PC-3 (cell line): ENCODE data around the gene KIF5C. TPM values are rescaled to one million over a fixed set of nuclear protein-coding genes. Genes with fewer than 3 reads are reported as not detected.

Experiments
- ATAC-seq: fragments of 200-7000 bp; cut with Tn5 transposase; 2 replicates; pipeline ENCODE4 v1.9.1; 2020; ENCODE audit warnings: mild to moderate bottlenecking, moderate library complexity
- BruUV-seq: library from RNA; stranded (reverse); fragments of 400-500 nt; replicated peaks from 2 replicates; lab custom pipeline; 2021; lab: Mats Ljungman, UMichigan
- CTCF ChIA-PET: fragments of 300-600 bp; sonication (Branson Sonifier 250); formaldehyde crosslinking; loops from one replicate; lab custom pipeline; 2022; ENCODE audit warnings: antibody characterized with exemption; lab: Charles Lee
- POLR2A ChIA-PET: fragments of 300-600 bp; sonication (Branson Sonifier 250); formaldehyde crosslinking; loops from one replicate; lab custom pipeline; 2022; ENCODE audit warnings: antibody characterized with exemption; ENCODE audit not compliant: unreplicated experiment; lab: Charles Lee
- DNase-seq: peaks from one replicate; pipeline ENCODE4 v3.0.0-alpha.2; 2015
- H2AFZ ChIP-seq: fragments of 300-600 bp; sonication (generic); 2 replicates; pipeline ENCODE4 v1.6.0; 2016; ENCODE audit warnings: antibody characterized with exemption, low read length
- H3F3A ChIP-seq: fragments of 300-600 bp; sonication (generic); one replicate; pipeline ENCODE4 v1.6.0; 2017; ENCODE audit warnings: antibody characterized with exemption, low read length, control low read depth, mild to moderate bottlenecking; ENCODE audit not compliant: unreplicated experiment
- H3K27ac ChIP-seq: fragments of 300-600 bp; sonication (generic); 2 replicates; pipeline ENCODE4 v1.5.1; 2016; ENCODE audit warnings: mild to moderate bottlenecking, low read length
- H3K27me3 ChIP-seq: fragments of 300-600 bp; sonication (generic); 2 replicates; pipeline ENCODE4 v1.6.1; 2016; ENCODE audit warnings: low read length, mixed read lengths
- H3K36me3 ChIP-seq: fragments of 300-600 bp; sonication (generic); 2 replicates; pipeline ENCODE4 v1.6.1; 2016; ENCODE audit warnings: low read depth, mixed run types, low read length, mixed read lengths
- H3K4me1 ChIP-seq: fragments of 300-600 bp; sonication (generic); 2 replicates; pipeline ENCODE4 v1.5.1; 2016; ENCODE audit warnings: low read length; ENCODE audit not compliant: insufficient read depth
- H3K4me2 ChIP-seq: fragments of 300-600 bp; sonication (generic); 2 replicates; pipeline ENCODE4 v1.6.0; 2016; ENCODE audit warnings: low read length
- H3K4me3 ChIP-seq: fragments of 300-600 bp; sonication (generic); 2 replicates; pipeline ENCODE4 v1.5.1; 2016; ENCODE audit warnings: mild to moderate bottlenecking, low read length, mixed read lengths
- H3K79me2 ChIP-seq: fragments of 300-600 bp; sonication (generic); 2 replicates; pipeline ENCODE4 v1.6.1; 2017; ENCODE audit warnings: low read length, mixed read lengths
- H3K9ac ChIP-seq: fragments of 300-600 bp; sonication (generic); 2 replicates; pipeline ENCODE4 v1.6.0; 2016; ENCODE audit warnings: mild to moderate bottlenecking, low read length
- H3K9me2 ChIP-seq: fragments of 300-600 bp; sonication (generic); replicated peaks from 2 replicates; pipeline ENCODE4 v1.6.1; 2016; ENCODE audit warnings: mixed run types, low read length, mixed read lengths
- H3K9me3 ChIP-seq: fragments of 300-600 bp; sonication (generic); 2 replicates; pipeline ENCODE4 v1.6.1; 2016; ENCODE audit warnings: low read length, mixed read lengths
- H4K20me1 ChIP-seq: fragments of 300-600 bp; sonication (generic); 2 replicates; pipeline ENCODE4 v1.6.1; 2016; ENCODE audit warnings: low read length, mixed read lengths
- EZH2 ChIP-seq: fragments of 300-600 bp; sonication (generic); IDR thresholded peaks from one replicate; pipeline ENCODE4 v1.6.1; 2017; ENCODE audit warnings: antibody characterized with exemption, mild to moderate bottlenecking, low read length; ENCODE audit not compliant: unreplicated experiment
- EZH2phosphoT487 ChIP-seq: fragments of 300-600 bp; sonication (generic); IDR thresholded peaks from 2 replicates; pipeline ENCODE4 v1.6.1; 2018; ENCODE audit warnings: mild to moderate bottlenecking, antibody characterized with exemption, low read length, borderline replicate concordance
- intact Hi-C: fragments of 100-400 bp; cut with micrococcal nuclease; formaldehyde crosslinking; loops from 2 replicates; pipeline ENCODE4 v1.9.0; 2023
- total RNA-seq: library from RNA; depleted of rRNA; stranded (reverse); fragments of >200 nt; gene quantifications from 2 replicates; pipeline ENCODE4 v1.2.3, GENCODE V29; 2014
- TF ChIP-seq, protein P1 (sequence below): fragments of 300-600 bp; sonication (generic); conservative IDR thresholded peaks from 2 replicates; pipeline ENCODE4 v1.5.1; 2017; ENCODE audit warnings: antibody characterized with exemption, low read depth, mild to moderate bottlenecking, low read length

The KIF5C gene
- total RNA-seq, 1 experiment from 2014 or later, result 4.0 TPM

DNA sequence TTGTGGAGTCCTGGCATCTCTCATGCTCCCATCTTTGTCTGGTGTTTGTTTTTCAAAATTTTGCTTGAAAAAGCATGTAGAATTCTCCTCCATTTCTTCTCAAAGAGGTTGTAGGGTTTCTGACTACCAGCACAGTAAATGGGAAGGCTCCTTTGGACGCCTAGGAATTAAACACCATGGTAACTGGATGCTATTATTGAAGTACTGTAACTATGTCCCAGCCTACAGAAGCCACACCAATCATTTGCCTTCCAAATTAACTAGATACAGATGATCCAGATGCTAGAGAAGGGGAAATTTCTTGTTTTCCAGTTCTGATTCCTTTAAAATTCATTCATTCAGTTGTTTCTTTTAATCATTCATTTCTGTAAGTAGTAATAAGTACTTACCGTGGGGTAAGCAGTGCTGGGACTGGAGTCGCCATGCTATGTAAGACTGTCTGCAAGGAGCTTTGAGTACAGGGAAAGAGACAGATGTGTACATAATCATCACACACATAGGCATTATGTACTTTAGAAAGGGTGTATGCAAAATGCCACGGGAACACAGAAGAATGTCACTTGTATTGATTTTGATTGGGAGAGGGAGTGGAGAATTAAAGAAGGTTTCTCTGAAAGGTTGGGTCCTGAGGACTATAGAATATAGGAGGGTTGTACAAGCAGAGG, 49.6 kb downstream of the KIF5C start:
- intact Hi-C loops, result no loop called here
- Histone ChIP-seq H3K79me2 (no peaks in the 10 kb centered on the region), H3K9me2 (no peaks in the 10 kb centered on the region), H2AFZ (no peak overlapping the region), H3K27me3 (0 out of 2 replicates have a peak, but pooled peaks cover 5% of the 10 kb centered on the region), H3K9me3 (no peaks in the 10 kb centered on the region), H3K4me3 (no peak overlapping the region), H3K4me1 (peaks cover 5% of the 10 kb centered on the region; the same call in 1 of the 2 replicates), H3K27ac (no peak overlapping the region), H3K36me3 (no peaks in the 10 kb centered on the region), H3K4me2 (no peak overlapping the region), H3K9ac (no peak overlapping the region), H4K20me1 (no peaks in the 10 kb centered on the region), H3F3A (no peaks in the 10 kb centered on the region)
- no peak for ATAC-seq
- no TSS peak for BruUV-seq
- CTCF ChIA-PET, result no interaction called here
- POLR2A ChIA-PET, result no interaction called here
- DNase-seq, result no peak
- TF ChIP-seq EZH2phosphoT487 (no peak), EZH2 (no peak)
- TF ChIP-seq, protein P1, sequence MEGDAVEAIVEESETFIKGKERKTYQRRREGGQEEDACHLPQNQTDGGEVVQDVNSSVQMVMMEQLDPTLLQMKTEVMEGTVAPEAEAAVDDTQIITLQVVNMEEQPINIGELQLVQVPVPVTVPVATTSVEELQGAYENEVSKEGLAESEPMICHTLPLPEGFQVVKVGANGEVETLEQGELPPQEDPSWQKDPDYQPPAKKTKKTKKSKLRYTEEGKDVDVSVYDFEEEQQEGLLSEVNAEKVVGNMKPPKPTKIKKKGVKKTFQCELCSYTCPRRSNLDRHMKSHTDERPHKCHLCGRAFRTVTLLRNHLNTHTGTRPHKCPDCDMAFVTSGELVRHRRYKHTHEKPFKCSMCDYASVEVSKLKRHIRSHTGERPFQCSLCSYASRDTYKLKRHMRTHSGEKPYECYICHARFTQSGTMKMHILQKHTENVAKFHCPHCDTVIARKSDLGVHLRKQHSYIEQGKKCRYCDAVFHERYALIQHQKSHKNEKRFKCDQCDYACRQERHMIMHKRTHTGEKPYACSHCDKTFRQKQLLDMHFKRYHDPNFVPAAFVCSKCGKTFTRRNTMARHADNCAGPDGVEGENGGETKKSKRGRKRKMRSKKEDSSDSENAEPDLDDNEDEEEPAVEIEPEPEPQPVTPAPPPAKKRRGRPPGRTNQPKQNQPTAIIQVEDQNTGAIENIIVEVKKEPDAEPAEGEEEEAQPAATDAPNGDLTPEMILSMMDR, result no peak

DNA sequence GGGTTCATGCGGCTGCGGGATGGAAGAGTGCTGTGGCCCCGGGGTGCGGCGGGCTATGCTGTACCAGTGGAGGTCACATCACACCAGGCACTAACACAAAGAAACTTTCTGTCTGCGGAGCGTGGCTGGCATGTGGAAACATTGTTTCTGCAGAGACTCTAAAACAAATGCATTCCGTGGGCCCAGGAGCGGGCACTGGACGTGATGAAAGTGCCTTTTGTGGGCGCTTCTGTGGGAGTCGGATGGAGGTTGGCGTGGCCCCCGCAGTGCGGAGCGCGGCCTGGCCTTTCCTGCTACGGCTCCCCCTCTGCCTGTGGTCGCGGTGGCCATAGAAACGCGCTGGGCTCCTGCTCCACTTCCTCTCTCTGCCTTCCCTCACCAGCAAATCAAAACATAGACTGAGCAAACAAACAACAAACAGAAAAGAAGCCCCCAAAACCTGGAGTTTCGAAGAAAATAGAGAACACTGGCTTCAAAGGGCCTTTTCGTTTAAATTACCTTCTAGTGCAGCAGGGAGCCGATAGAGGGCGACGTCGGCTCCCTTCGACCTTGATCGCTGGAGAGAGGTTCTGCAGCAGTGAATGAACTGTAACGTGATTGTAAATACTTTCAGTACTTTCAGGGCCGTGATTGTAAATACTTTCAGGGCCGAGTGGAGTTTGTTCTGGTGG, 51.4 kb downstream of the KIF5C start:
- DNase-seq (peak; percentile 61), ATAC-seq (peak; percentile 68)
- no peaks in the 10 kb centered on the region for H3K9me2 ChIP-seq
- H3K27me3 ChIP-seq, result no peaks in the 10 kb centered on the region
- no peaks in the 10 kb centered on the region for H3K36me3 ChIP-seq
- no peaks in the 10 kb centered on the region for H3K79me2 ChIP-seq
- H4K20me1 ChIP-seq, result no peaks in the 10 kb centered on the region
- H3K27ac ChIP-seq, result no peak overlapping the region
- no TSS peak for BruUV-seq
- H3K4me3 ChIP-seq, result no peak overlapping the region
- ChIA-PET CTCF (interaction anchor here (1.1 kb wide), 1 partner anchor 112 kb away, joined by 3 read pairs; no protein-coding TSS in a partner anchor), POLR2A (no interaction called here)
- intact Hi-C loops, result no loop called here
- peak overlapping the region; percentile 36; the same call in 1 of the 2 replicates for H3K4me2 ChIP-seq
- TF ChIP-seq, protein P1, result peak; percentile 81
- TF ChIP-seq EZH2phosphoT487, result no peak
- no peaks in the 10 kb centered on the region for H3K9me3 ChIP-seq
- H2AFZ ChIP-seq, result peak overlapping the region; percentile 67
- H3K4me1 ChIP-seq, result peaks cover 5% of the 10 kb centered on the region; the same call in 1 of the 2 replicates
- H3F3A ChIP-seq, result no peaks in the 10 kb centered on the region
- H3K9ac ChIP-seq, result no peak overlapping the region

DNA sequence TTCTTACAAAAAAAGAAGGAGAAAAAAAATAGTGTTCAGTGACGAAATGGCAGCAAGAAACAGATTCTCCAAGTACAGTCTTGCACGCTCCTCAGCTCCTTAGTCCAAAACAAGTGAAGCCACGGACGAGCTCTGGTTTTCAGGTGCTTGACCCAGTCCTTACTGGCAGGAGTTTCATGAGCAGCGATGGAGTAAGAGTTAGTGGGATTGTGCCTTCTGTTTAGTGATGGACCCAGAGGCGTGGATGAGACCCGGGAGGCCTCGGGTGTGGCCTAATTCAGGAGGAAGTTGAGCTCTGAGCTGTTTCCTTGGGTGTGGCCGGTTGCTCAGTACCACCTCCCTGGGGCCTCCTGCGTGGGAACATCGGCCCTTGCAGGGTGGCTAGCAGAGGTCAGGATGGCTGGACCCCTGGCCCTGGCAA, 52.0 kb downstream of the KIF5C start:
- no peaks in the 10 kb centered on the region for H3F3A ChIP-seq
- H2AFZ ChIP-seq, result peak overlapping the region; percentile 67
- H3K9me3 ChIP-seq, result no peaks in the 10 kb centered on the region
- no peak overlapping the region for H3K9ac ChIP-seq
- no peaks in the 10 kb centered on the region for H3K36me3 ChIP-seq
- CTCF ChIA-PET, result no interaction called here
- H3K27ac ChIP-seq, result no peak overlapping the region
- intact Hi-C loops, result no loop called here
- no peaks in the 10 kb centered on the region for H4K20me1 ChIP-seq
- BruUV-seq, result no TSS peak
- ATAC-seq, result peak; percentile 49
- H3K4me3 ChIP-seq, result no peak overlapping the region
- POLR2A ChIA-PET, result no interaction called here
- H3K79me2 ChIP-seq, result no peaks in the 10 kb centered on the region
- peak; percentile 13 for DNase-seq
- no peaks in the 10 kb centered on the region for H3K9me2 ChIP-seq
- H3K4me2 ChIP-seq, result peak overlapping the region; percentile 36
- H3K4me1 ChIP-seq, result peaks cover 5% of the 10 kb centered on the region; the same call in 1 of the 2 replicates
- TF ChIP-seq, protein P1, result no peak
- no peak for TF ChIP-seq EZH2phosphoT487
- TF ChIP-seq EZH2, result no peak
- no peaks in the 10 kb centered on the region for H3K27me3 ChIP-seq
